SK-N-SH (cell line): ENCODE measurements around the gene POFUT2. TPM values are rescaled to one million over a fixed set of nuclear protein-coding genes. Genes with fewer than 3 reads are reported as not detected.

Experiments used
- CTCF ChIA-PET: fragments of 300-600, 350-600 bp; formaldehyde crosslinking; extraction: SDS; loops from one replicate; lab custom pipeline; 2021; lab: Yijun Ruan, JAX
- POLR2A ChIA-PET: fragments of 350-600 bp; sonication (Branson Sonifier 250); formaldehyde crosslinking; extraction: SDS; loops from one replicate; lab custom pipeline; 2020; ENCODE audit warnings: antibody characterized with exemption, inconsistent platforms; lab: Yijun Ruan, JAX
- DNase-seq: peaks from one replicate; pipeline ENCODE4 v3.0.0; 2012
- H2AFZ ChIP-seq: fragments of 200-600 bp; sonication (generic); 2 replicates; pipeline ENCODE4 v1.8.1; 2016; ENCODE audit warnings: antibody characterized with exemption, mild to moderate bottlenecking, low read depth
- H3F3A ChIP-seq: fragments of 200-600 bp; sonication (generic); replicated peaks from 2 replicates; pipeline ENCODE3; 2016; ENCODE audit warnings: antibody characterized with exemption, mild to moderate bottlenecking; ENCODE audit not compliant: insufficient read depth
- H3K27ac ChIP-seq, 2 experiments: fragments of 200-500 bp in 1 of 2; fragments of 200-600 bp in 1 of 2; sonication (Bioruptor generic) in 1 of 2; sonication (generic), shearing (Covaris generic) in 1 of 2; 2 replicates each; pipeline versions ENCODE4 v1.5.1 to v1.6.1; 2014 to 2016; ENCODE audit warnings: low read depth in 2 of 2, inconsistent platforms in 1 of 2, low read length in 1 of 2, mild to moderate bottlenecking in 1 of 2, mixed read lengths in 1 of 2
- H3K27me3 ChIP-seq: fragments of 200-600 bp; sonication (generic), shearing (Covaris generic); 2 replicates; pipeline ENCODE4 v1.6.1; 2016; ENCODE audit warnings: mixed run types; ENCODE audit not compliant: insufficient read depth
- H3K36me3 ChIP-seq, 2 experiments: fragments of 200-500 bp in 1 of 2; fragments of 200-600 bp in 1 of 2; sonication (Bioruptor generic) in 1 of 2; sonication (generic) in 1 of 2; replicated peaks in 1 of 2; 2 replicates each; pipeline versions ENCODE3 to v1.5.1; 2014 to 2016; ENCODE audit warnings: low read length in 1 of 2, mild to moderate bottlenecking in 1 of 2; ENCODE audit not compliant: insufficient read depth in 2 of 2, control insufficient read depth in 1 of 2
- H3K4me1 ChIP-seq, 2 experiments: fragments of 200-500 bp in 1 of 2; fragments of 200-600 bp in 1 of 2; sonication (Bioruptor generic) in 1 of 2; sonication (generic), shearing (Covaris generic) in 1 of 2; 2 replicates each; pipeline versions ENCODE4 v1.5.1 to v1.6.1; 2014 to 2016; ENCODE audit warnings: low read depth in 1 of 2, low read length in 1 of 2, mixed run types in 1 of 2; ENCODE audit not compliant: insufficient read depth in 2 of 2, control insufficient read depth in 1 of 2
- H3K4me2 ChIP-seq: fragments of 200-600 bp; sonication (generic), shearing (Covaris generic); 2 replicates; pipeline ENCODE4 v1.6.1; 2017; ENCODE audit warnings: mixed run types
- H3K4me3 ChIP-seq, 2 experiments: fragments of 200-500 bp in 1 of 2; fragments of 200-600 bp in 1 of 2; sonication (Bioruptor generic) in 1 of 2; sonication (generic), shearing (Covaris generic) in 1 of 2; 2 replicates each; pipeline versions ENCODE4 v1.5.1 to v1.8.1; 2014 to 2016; ENCODE audit warnings: low read depth in 2 of 2, inconsistent platforms in 1 of 2, low read length in 1 of 2, mild to moderate bottlenecking in 1 of 2, mixed read lengths in 1 of 2, moderate library complexity in 1 of 2
- H3K79me2 ChIP-seq: fragments of 200-600 bp; sonication (generic); 2 replicates; pipeline ENCODE4 v1.8.1; 2017; ENCODE audit warnings: mild to moderate bottlenecking; ENCODE audit not compliant: insufficient read depth
- H3K9ac ChIP-seq: fragments of 200-600 bp; sonication (generic); 2 replicates; pipeline ENCODE4 v1.6.1; 2017; ENCODE audit warnings: mixed run types
- H3K9me2 ChIP-seq: fragments of 200-600 bp; sonication (generic); 2 replicates; pipeline ENCODE4 v1.6.1; 2017; ENCODE audit warnings: mixed run types
- H3K9me3 ChIP-seq: fragments of 200-600 bp; sonication (generic); 2 replicates; pipeline ENCODE4 v1.6.1; 2017; ENCODE audit warnings: mixed run types, mild to moderate bottlenecking, moderate library complexity
- H4K20me1 ChIP-seq: fragments of 200-600 bp; sonication (generic); 2 replicates; pipeline ENCODE4 v1.6.1; 2017; ENCODE audit warnings: mild to moderate bottlenecking, mixed run types; ENCODE audit not compliant: insufficient read depth
- ELF1 ChIP-seq: IDR thresholded peaks from 2 replicates; pipeline ENCODE4 v1.4.0; 2012
- EZH2phosphoT487 ChIP-seq: fragments of 200-600 bp; sonication (generic); IDR thresholded peaks from 2 replicates; pipeline ENCODE4 v1.6.1; 2017; ENCODE audit warnings: low read depth, mixed run types, mild to moderate bottlenecking, antibody characterized with exemption, moderate library complexity, borderline replicate concordance
- FOSL2 ChIP-seq: IDR thresholded peaks from 2 replicates; pipeline ENCODE4 v1.4.0; 2012; ENCODE audit warnings: low read depth, mild to moderate bottlenecking, moderate library complexity, borderline replicate concordance
- FOXM1 ChIP-seq: IDR thresholded peaks from 2 replicates; pipeline ENCODE4 v1.4.0; 2012; ENCODE audit warnings: low read depth, mild to moderate bottlenecking
- GATA2 ChIP-seq: sonication (generic); formaldehyde crosslinking; IDR thresholded peaks from 2 replicates; pipeline ENCODE4 v1.5.0; 2020; ENCODE audit warnings: mild to moderate bottlenecking, missing genetic modification reagents
- JUND ChIP-seq: IDR thresholded peaks from 2 replicates; pipeline ENCODE4 v1.4.0; 2012
- MEF2A ChIP-seq: IDR thresholded peaks from 2 replicates; pipeline ENCODE4 v1.4.0; 2012; ENCODE audit warnings: low read depth, borderline replicate concordance
- MXI1 ChIP-seq: IDR thresholded peaks from 2 replicates; pipeline ENCODE4 v1.6.1; 2012; ENCODE audit warnings: mild to moderate bottlenecking, low read depth, low read length, improper control_type of control experiment
- POLR2AphosphoS5 ChIP-seq: IDR thresholded peaks from 2 replicates; pipeline ENCODE4 v1.6.1; 2012; ENCODE audit warnings: low read depth, low read length
- RAD21 ChIP-seq: IDR thresholded peaks from 2 replicates; pipeline ENCODE4 v1.6.1; 2012; ENCODE audit warnings: mild to moderate bottlenecking, low read length
- SIN3A ChIP-seq: IDR thresholded peaks from 2 replicates; pipeline ENCODE4 v1.6.1; 2012; ENCODE audit warnings: low read depth, mild to moderate bottlenecking, low read length, moderate library complexity, borderline replicate concordance
- SMC3 ChIP-seq: IDR thresholded peaks from 2 replicates; pipeline ENCODE4 v1.6.1; 2012; ENCODE audit warnings: low read depth, low read length, improper control_type of control experiment
- TAF1 ChIP-seq: IDR thresholded peaks from 2 replicates; pipeline ENCODE4 v1.6.1; 2012; ENCODE audit warnings: low read depth, mild to moderate bottlenecking, low read length, moderate library complexity, borderline replicate concordance
- TCF12 ChIP-seq: IDR thresholded peaks from 2 replicates; pipeline ENCODE4 v1.4.0; 2012
- YY1 ChIP-seq: IDR thresholded peaks from 2 replicates; pipeline ENCODE4 v1.4.0; 2012; ENCODE audit warnings: low read depth, mild to moderate bottlenecking
- WGBS: methylation state at CpG from one replicate; pipeline ENCODE4 v1.1.6; 2017; ENCODE audit warnings: low lambda C conversion rate; 5-methylcytosine and 5-hydroxymethylcytosine counted together
- polyA plus RNA-seq, 3 experiments: library from polyadenylated mRNA; depleted of rRNA; stranded (reverse); fragments of >200 nt; gene quantifications; 2 replicates each; pipeline ENCODE4 v1.2.3, GENCODE V29; 2012
- TF ChIP-seq, protein P1 (sequence below): fragments of 150-350 bp; IDR thresholded peaks from 2 replicates; pipeline ENCODE4 v1.6.1; 2016; ENCODE audit warnings: mild to moderate bottlenecking, low read depth, low read length
- TF ChIP-seq, protein P2 (sequence below): IDR thresholded peaks from 2 replicates; pipeline ENCODE4 v1.4.0; 2012; ENCODE audit warnings: low read depth, borderline replicate concordance
- TF ChIP-seq, protein P3 (sequence below): IDR thresholded peaks from 2 replicates; pipeline ENCODE4 v1.4.0; 2012; ENCODE audit warnings: low read depth, borderline replicate concordance
- TF ChIP-seq, protein P4 (sequence below): fragments of 200-600 bp; sonication (generic); IDR thresholded peaks from 2 replicates; pipeline ENCODE4 v1.6.1; 2017; ENCODE audit warnings: antibody characterized with exemption, mild to moderate bottlenecking, moderate library complexity
- TF ChIP-seq, protein P5 (sequence below): IDR thresholded peaks from 2 replicates; pipeline ENCODE4 v1.4.0; 2012; ENCODE audit warnings: low read depth
- TF ChIP-seq, protein P6 (sequence below): IDR thresholded peaks from 2 replicates; pipeline ENCODE4 v1.6.1; 2012; ENCODE audit warnings: mild to moderate bottlenecking, low read depth, low read length, moderate library complexity

The POFUT2 gene
- polyA plus RNA-seq, 1 of the 3 experiments (the other 2 are of a cell fraction) = 53.3 TPM

DNA sequence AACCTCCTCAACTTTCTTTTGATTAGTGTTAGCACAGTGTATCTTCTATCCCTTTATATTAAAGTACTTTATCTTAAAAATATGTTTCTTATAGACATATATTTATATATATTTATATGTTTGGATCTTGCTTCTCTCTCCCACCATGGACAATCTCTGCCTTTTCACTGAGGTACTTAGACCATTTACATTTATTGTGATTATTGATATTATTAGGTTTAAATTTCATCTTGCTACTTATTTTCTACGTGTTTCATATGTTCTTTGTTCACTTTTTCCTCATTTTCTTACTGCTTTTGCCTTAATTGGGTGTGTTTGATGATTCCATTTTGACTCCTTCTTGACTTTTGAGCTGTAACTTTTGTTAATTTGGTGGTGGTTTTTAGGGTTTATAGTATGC lies 70.7 kb downstream of the POFUT2 start (continued):
- TF ChIP-seq, protein P1, sequence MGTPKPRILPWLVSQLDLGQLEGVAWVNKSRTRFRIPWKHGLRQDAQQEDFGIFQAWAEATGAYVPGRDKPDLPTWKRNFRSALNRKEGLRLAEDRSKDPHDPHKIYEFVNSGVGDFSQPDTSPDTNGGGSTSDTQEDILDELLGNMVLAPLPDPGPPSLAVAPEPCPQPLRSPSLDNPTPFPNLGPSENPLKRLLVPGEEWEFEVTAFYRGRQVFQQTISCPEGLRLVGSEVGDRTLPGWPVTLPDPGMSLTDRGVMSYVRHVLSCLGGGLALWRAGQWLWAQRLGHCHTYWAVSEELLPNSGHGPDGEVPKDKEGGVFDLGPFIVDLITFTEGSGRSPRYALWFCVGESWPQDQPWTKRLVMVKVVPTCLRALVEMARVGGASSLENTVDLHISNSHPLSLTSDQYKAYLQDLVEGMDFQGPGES = no peak
- TF ChIP-seq JUND = no peak
- TF ChIP-seq, all 33 proteins: peak for 0

DNA sequence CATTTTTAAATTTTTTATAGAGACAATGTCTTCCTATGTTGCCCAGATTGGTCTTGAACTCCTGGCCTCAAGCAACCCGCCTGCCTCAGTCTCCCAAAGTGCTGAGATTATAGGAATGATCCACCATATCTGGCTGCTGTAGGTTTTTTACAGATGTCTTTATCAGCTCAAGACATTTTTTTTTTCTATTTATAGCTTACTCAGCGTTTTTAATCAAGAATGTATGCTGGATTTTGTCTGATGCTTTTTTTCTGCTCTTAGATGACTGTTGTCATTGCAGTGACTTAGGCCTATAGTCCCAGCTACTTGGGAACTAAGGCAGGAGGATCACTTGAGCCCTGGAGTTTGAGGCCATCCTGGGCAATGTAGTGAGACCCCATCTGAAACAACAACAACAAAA lies 72.5 kb downstream of the POFUT2 start:
- Histone ChIP-seq H3K4me1 (peaks cover 0 to 7% of the 10 kb centered on the region in 2 experiments; a peak in 1 of 4 replicates), H3K9me3 (peaks cover 8% of the 10 kb centered on the region), H3K4me3 (no peak overlapping the region), H3K27ac (no peak overlapping the region), H3K4me2 (no peak overlapping the region), H3K9me2 (no peaks in the 10 kb centered on the region), H2AFZ (no peak overlapping the region), H3K27me3 (no peaks in the 10 kb centered on the region), H3K36me3 (peaks cover 0 to 21% of the 10 kb centered on the region in 2 experiments), H3K9ac (no peak overlapping the region), H3K79me2 (no peaks in the 10 kb centered on the region), H3F3A (peaks cover 4% of the 10 kb centered on the region), H4K20me1 (no peaks in the 10 kb centered on the region)
- ChIA-PET POLR2A (no interaction called here), CTCF (interaction anchor here (1.6 kb wide), 1 partner anchor 32 kb away, joined by 3 read pairs; no protein-coding TSS in a partner anchor)
- DNase-seq = no peak
- 63% methylated on average over 2 of the region's 2 CpGs for WGBS
- no peak for TF ChIP-seq EZH2phosphoT487
- TF ChIP-seq, protein P2, sequence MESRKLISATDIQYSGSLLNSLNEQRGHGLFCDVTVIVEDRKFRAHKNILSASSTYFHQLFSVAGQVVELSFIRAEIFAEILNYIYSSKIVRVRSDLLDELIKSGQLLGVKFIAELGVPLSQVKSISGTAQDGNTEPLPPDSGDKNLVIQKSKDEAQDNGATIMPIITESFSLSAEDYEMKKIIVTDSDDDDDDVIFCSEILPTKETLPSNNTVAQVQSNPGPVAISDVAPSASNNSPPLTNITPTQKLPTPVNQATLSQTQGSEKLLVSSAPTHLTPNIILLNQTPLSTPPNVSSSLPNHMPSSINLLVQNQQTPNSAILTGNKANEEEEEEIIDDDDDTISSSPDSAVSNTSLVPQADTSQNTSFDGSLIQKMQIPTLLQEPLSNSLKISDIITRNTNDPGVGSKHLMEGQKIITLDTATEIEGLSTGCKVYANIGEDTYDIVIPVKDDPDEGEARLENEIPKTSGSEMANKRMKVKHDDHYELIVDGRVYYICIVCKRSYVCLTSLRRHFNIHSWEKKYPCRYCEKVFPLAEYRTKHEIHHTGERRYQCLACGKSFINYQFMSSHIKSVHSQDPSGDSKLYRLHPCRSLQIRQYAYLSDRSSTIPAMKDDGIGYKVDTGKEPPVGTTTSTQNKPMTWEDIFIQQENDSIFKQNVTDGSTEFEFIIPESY = no peak
- no peak for TF ChIP-seq GATA2
- TF ChIP-seq POLR2AphosphoS5 = no peak
- TF ChIP-seq, protein P3, sequence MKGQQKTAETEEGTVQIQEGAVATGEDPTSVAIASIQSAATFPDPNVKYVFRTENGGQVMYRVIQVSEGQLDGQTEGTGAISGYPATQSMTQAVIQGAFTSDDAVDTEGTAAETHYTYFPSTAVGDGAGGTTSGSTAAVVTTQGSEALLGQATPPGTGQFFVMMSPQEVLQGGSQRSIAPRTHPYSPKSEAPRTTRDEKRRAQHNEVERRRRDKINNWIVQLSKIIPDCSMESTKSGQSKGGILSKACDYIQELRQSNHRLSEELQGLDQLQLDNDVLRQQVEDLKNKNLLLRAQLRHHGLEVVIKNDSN = no peak
- TF ChIP-seq, protein P4, sequence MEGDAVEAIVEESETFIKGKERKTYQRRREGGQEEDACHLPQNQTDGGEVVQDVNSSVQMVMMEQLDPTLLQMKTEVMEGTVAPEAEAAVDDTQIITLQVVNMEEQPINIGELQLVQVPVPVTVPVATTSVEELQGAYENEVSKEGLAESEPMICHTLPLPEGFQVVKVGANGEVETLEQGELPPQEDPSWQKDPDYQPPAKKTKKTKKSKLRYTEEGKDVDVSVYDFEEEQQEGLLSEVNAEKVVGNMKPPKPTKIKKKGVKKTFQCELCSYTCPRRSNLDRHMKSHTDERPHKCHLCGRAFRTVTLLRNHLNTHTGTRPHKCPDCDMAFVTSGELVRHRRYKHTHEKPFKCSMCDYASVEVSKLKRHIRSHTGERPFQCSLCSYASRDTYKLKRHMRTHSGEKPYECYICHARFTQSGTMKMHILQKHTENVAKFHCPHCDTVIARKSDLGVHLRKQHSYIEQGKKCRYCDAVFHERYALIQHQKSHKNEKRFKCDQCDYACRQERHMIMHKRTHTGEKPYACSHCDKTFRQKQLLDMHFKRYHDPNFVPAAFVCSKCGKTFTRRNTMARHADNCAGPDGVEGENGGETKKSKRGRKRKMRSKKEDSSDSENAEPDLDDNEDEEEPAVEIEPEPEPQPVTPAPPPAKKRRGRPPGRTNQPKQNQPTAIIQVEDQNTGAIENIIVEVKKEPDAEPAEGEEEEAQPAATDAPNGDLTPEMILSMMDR = no peak
- TF ChIP-seq, protein P5, sequence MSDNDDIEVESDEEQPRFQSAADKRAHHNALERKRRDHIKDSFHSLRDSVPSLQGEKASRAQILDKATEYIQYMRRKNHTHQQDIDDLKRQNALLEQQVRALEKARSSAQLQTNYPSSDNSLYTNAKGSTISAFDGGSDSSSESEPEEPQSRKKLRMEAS = no peak
- no peak for TF ChIP-seq MXI1
- TF ChIP-seq TAF1 = no peak
- TF ChIP-seq SIN3A = no peak
- no peak for TF ChIP-seq TCF12
- TF ChIP-seq MEF2A = no peak
- TF ChIP-seq ELF1 = no peak
- TF ChIP-seq SMC3 = no peak
- TF ChIP-seq, protein P6, sequence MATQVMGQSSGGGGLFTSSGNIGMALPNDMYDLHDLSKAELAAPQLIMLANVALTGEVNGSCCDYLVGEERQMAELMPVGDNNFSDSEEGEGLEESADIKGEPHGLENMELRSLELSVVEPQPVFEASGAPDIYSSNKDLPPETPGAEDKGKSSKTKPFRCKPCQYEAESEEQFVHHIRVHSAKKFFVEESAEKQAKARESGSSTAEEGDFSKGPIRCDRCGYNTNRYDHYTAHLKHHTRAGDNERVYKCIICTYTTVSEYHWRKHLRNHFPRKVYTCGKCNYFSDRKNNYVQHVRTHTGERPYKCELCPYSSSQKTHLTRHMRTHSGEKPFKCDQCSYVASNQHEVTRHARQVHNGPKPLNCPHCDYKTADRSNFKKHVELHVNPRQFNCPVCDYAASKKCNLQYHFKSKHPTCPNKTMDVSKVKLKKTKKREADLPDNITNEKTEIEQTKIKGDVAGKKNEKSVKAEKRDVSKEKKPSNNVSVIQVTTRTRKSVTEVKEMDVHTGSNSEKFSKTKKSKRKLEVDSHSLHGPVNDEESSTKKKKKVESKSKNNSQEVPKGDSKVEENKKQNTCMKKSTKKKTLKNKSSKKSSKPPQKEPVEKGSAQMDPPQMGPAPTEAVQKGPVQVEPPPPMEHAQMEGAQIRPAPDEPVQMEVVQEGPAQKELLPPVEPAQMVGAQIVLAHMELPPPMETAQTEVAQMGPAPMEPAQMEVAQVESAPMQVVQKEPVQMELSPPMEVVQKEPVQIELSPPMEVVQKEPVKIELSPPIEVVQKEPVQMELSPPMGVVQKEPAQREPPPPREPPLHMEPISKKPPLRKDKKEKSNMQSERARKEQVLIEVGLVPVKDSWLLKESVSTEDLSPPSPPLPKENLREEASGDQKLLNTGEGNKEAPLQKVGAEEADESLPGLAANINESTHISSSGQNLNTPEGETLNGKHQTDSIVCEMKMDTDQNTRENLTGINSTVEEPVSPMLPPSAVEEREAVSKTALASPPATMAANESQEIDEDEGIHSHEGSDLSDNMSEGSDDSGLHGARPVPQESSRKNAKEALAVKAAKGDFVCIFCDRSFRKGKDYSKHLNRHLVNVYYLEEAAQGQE = no peak
- no peak for TF ChIP-seq RAD21
- TF ChIP-seq, protein P1 = no peak
- no peak for TF ChIP-seq YY1
- TF ChIP-seq FOXM1 = no peak
- TF ChIP-seq FOSL2 = no peak
